HEK293 (cell line): ENCODE results near the gene HOXC11.

ENCODE experiments used
- GLI2 ChIP-seq: fragments of 450-650 bp; formaldehyde crosslinking; IDR thresholded peaks from 2 replicates; pipeline ENCODE4; 2017; ENCODE audit warnings: missing biosample characterization, missing genetic modification characterization, low read depth, borderline replicate concordance
- HOXC10 ChIP-seq: sonication (generic); formaldehyde crosslinking; IDR thresholded peaks from 2 replicates; pipeline ENCODE4 v1.8.1; 2023; ENCODE audit warnings: mild to moderate bottlenecking, missing genetic modification reagents
- HOXD13 ChIP-seq: sonication (generic); formaldehyde crosslinking; IDR thresholded peaks from 2 replicates; pipeline ENCODE4 v1.8.0; 2022; ENCODE audit warnings: missing genetic modification reagents, borderline replicate concordance
- OSR2 ChIP-seq: fragments of 450-650 bp; formaldehyde crosslinking; IDR thresholded peaks from 2 replicates; pipeline ENCODE4 v1.5.1; 2016; ENCODE audit warnings: missing biosample characterization, missing genetic modification characterization
- SP3 ChIP-seq: fragments of 450-650 bp; formaldehyde crosslinking; IDR thresholded peaks from 2 replicates; pipeline ENCODE4 v1.5.1; 2016; ENCODE audit warnings: missing biosample characterization, missing genetic modification characterization
- TCF7L2 ChIP-seq: IDR thresholded peaks from 2 replicates; pipeline ENCODE4 v1.6.1; 2011; ENCODE audit warnings: low read depth, mild to moderate bottlenecking, inconsistent platforms, low read length, moderate library complexity, borderline replicate concordance
- TRIM28 ChIP-seq: IDR thresholded peaks from 2 replicates; pipeline ENCODE4 v1.6.1; 2011; ENCODE audit warnings: low read length, control low read depth, borderline replicate concordance
- ZBTB6 ChIP-seq: fragments of 450-650 bp; formaldehyde crosslinking; IDR thresholded peaks from 2 replicates; pipeline ENCODE4 v1.5.1; 2017; ENCODE audit warnings: missing biosample characterization, missing genetic modification characterization
- ZEB2 ChIP-seq: fragments of 450-650 bp; formaldehyde crosslinking; IDR thresholded peaks from 2 replicates; pipeline ENCODE4 v1.5.1; 2016; ENCODE audit warnings: missing biosample characterization, missing genetic modification characterization
- ZFP3 ChIP-seq: fragments of 450-650 bp; formaldehyde crosslinking; IDR thresholded peaks from 2 replicates; pipeline ENCODE4 v1.5.1; 2016; ENCODE audit warnings: low read depth, missing biosample characterization, missing genetic modification characterization
- ZFP41 ChIP-seq: fragments of 450-650 bp; formaldehyde crosslinking; IDR thresholded peaks from 2 replicates; pipeline ENCODE4 v1.5.1; 2016; ENCODE audit warnings: missing biosample characterization, missing genetic modification characterization, borderline replicate concordance
- ZFP69B ChIP-seq: fragments of 450-650 bp; formaldehyde crosslinking; IDR thresholded peaks from 2 replicates; pipeline ENCODE4 v1.5.1; 2016; ENCODE audit warnings: missing biosample characterization, missing genetic modification characterization
- ZNF112 ChIP-seq: fragments of 450-650 bp; formaldehyde crosslinking; IDR thresholded peaks from 2 replicates; pipeline ENCODE4 v1.5.0; 2017; ENCODE audit warnings: missing biosample characterization, missing genetic modification characterization
- ZNF146 ChIP-seq: fragments of 450-650 bp; formaldehyde crosslinking; IDR thresholded peaks from 2 replicates; pipeline ENCODE4 v1.5.1; 2016; ENCODE audit warnings: missing biosample characterization, missing genetic modification characterization
- ZNF184 ChIP-seq: fragments of 450-650 bp; IDR thresholded peaks from 2 replicates; pipeline ENCODE4 v1.5.1; 2018; ENCODE audit warnings: missing biosample characterization, mild to moderate bottlenecking, missing genetic modification characterization
- ZNF223 ChIP-seq: fragments of 450-650 bp; formaldehyde crosslinking; IDR thresholded peaks from 2 replicates; pipeline ENCODE4 v1.5.1; 2016; ENCODE audit warnings: missing biosample characterization, missing genetic modification characterization
- ZNF24 ChIP-seq: fragments of 450-650 bp; formaldehyde crosslinking; IDR thresholded peaks from 2 replicates; pipeline ENCODE4 v1.5.1; 2016; ENCODE audit warnings: missing biosample characterization, missing genetic modification characterization
- ZNF354C ChIP-seq: fragments of 450-650 bp; formaldehyde crosslinking; IDR thresholded peaks from 2 replicates; pipeline ENCODE4 v1.5.1; 2016; ENCODE audit warnings: missing biosample characterization, missing genetic modification characterization, low read depth, borderline replicate concordance
- ZNF37A ChIP-seq: fragments of 450-650 bp; IDR thresholded peaks from 2 replicates; pipeline ENCODE4 v1.5.1; 2018; ENCODE audit warnings: missing biosample characterization, missing genetic modification characterization
- ZNF433 ChIP-seq: fragments of 450-650 bp; formaldehyde crosslinking; IDR thresholded peaks from 2 replicates; pipeline ENCODE4 v1.5.1; 2016; ENCODE audit warnings: missing biosample characterization, missing genetic modification characterization, low read depth
- ZNF501 ChIP-seq: fragments of 450-650 bp; formaldehyde crosslinking; IDR thresholded peaks from 2 replicates; pipeline ENCODE4 v1.5.1; 2016; ENCODE audit warnings: missing biosample characterization, missing genetic modification characterization
- ZNF510 ChIP-seq: fragments of 450-650 bp; formaldehyde crosslinking; IDR thresholded peaks from 2 replicates; pipeline ENCODE4 v1.5.1; 2018; ENCODE audit warnings: mild to moderate bottlenecking, missing genetic modification characterization, missing biosample characterization; ENCODE audit not compliant: insufficient replicate concordance
- ZNF514 ChIP-seq: fragments of 450-650 bp; formaldehyde crosslinking; IDR thresholded peaks from 2 replicates; pipeline ENCODE4 v1.5.1; 2016; ENCODE audit warnings: missing biosample characterization, missing genetic modification characterization
- ZNF530 ChIP-seq: fragments of 450-650 bp; formaldehyde crosslinking; IDR thresholded peaks from 2 replicates; pipeline ENCODE4 v1.5.1; 2016; ENCODE audit warnings: low read depth, missing biosample characterization, missing genetic modification characterization
- ZNF548 ChIP-seq: fragments of 450-650 bp; formaldehyde crosslinking; IDR thresholded peaks from 2 replicates; pipeline ENCODE4 v1.5.1; 2016; ENCODE audit warnings: missing biosample characterization, missing genetic modification characterization
- ZNF555 ChIP-seq: fragments of 450-650 bp; formaldehyde crosslinking; conservative IDR thresholded peaks from 2 replicates; pipeline ENCODE4 v1.5.1; 2017; ENCODE audit warnings: missing biosample characterization, mild to moderate bottlenecking, missing genetic modification characterization, inconsistent platforms
- ZNF560 ChIP-seq: fragments of 450-650 bp; formaldehyde crosslinking; IDR thresholded peaks from 2 replicates; pipeline ENCODE4 v1.5.1; 2017; ENCODE audit warnings: missing biosample characterization, missing genetic modification characterization, borderline replicate concordance
- ZNF561 ChIP-seq: fragments of 450-650 bp; IDR thresholded peaks from 2 replicates; pipeline ENCODE4 v1.5.1; 2018; ENCODE audit warnings: missing biosample characterization, missing genetic modification characterization, borderline replicate concordance
- ZNF623 ChIP-seq: fragments of 450-650 bp; formaldehyde crosslinking; IDR thresholded peaks from 2 replicates; pipeline ENCODE4 v1.5.1; 2016; ENCODE audit warnings: missing biosample characterization, missing genetic modification characterization
- ZNF629 ChIP-seq: fragments of 450-650 bp; formaldehyde crosslinking; IDR thresholded peaks from 2 replicates; pipeline ENCODE4 v1.5.1; 2017; ENCODE audit warnings: missing biosample characterization, missing genetic modification characterization
- ZNF654 ChIP-seq: fragments of 450-650 bp; formaldehyde crosslinking; IDR thresholded peaks from 2 replicates; pipeline ENCODE4 v1.5.1; 2016; ENCODE audit warnings: low read depth, missing biosample characterization, missing genetic modification characterization
- TF ChIP-seq, protein P1 (sequence below): fragments of 450-650 bp; formaldehyde crosslinking; IDR thresholded peaks from 2 replicates; pipeline ENCODE4 v1.5.1; 2016; ENCODE audit warnings: missing biosample characterization, missing genetic modification characterization, borderline replicate concordance
- TF ChIP-seq, protein P2 (sequence below): fragments of 450-650 bp; formaldehyde crosslinking; IDR thresholded peaks from 2 replicates; pipeline ENCODE4 v1.5.1; 2016; ENCODE audit warnings: missing biosample characterization, missing genetic modification characterization
- TF ChIP-seq, protein P3 (sequence below): fragments of 450-650 bp; formaldehyde crosslinking; IDR thresholded peaks from 2 replicates; pipeline ENCODE4 v1.5.1; 2016; ENCODE audit warnings: missing biosample characterization, missing genetic modification characterization

HOXC11 gene

DNA sequence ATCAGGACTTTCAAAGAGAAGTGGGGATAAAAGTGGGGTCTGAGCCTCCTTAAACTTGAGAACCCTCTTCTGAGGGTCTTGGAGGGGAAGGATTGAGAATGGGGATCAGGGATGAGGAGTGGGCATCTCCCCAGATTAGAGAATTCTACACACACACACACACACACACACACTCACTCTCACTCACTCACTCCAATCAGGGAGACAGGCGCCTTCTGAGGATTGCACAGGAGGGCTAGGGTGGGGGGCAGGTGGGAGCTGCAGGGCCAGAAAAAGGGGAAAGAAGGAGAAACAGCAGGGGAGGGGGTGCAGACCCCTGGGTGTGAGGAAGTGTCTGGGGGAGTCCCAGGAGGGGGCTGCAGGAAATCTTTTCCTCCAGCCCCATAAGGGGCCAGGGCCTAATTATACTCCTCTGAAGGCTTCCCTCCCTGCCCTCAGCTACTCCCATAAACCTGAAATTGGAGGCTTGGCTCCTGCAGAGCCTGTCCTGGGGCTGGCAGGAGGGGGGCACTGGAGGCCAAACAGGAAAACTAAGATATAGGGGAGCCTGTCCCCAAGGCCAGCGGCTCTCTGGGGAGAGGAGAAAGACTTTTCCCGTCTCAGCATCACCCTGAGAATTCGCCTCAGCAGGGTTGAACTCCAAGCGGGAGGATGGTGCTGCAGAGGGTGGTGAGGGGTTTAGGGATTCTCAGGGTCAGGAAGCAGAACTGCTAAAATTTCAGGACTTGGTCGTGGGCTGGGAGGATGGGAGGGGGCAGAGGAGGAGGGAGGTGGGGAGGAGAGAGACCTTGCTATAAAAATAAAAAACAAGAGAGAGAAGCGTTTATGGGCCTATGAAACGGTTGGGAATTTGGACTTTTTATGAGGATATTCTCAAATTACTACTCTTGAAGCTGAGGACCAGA is 28.6 kb downstream of the HOXC11 start (continued):
- TF ChIP-seq ZNF354C (tag by site-specific recombination) (no peak), ZNF223 (tag by site-specific recombination) (no peak), ZNF623 (no peak), ZNF433 (tag by site-specific recombination) (no peak), ZFP3 (tag by site-specific recombination) (no peak), TRIM28 (no peak), ZNF560 (tag by site-specific recombination) (no peak), ZFP41 (tag by site-specific recombination) (no peak), ZNF514 (tag by site-specific recombination) (no peak), GLI2 (tag by site-specific recombination) (no peak), ZNF501 (tag by site-specific recombination) (no peak), ZBTB6 (tag by site-specific recombination) (no peak), ZNF510 (tag by site-specific recombination) (no peak), ZFP69B (tag by site-specific recombination) (no peak), ZNF184 (no peak), ZNF24 (0 out of 2 replicates have a peak, but pooled peaks have one; percentile 11), ZNF112 (no peak), ZEB2 (tag by site-specific recombination) (no peak), SP3 (tag by site-specific recombination) (no peak; the same call in 1 of the 2 replicates), ZNF37A (tag by site-specific recombination) (no peak), ZNF555 (no peak), HOXC10 (CRISPR knock-in tag) (no peak), ZNF654 (no peak), ZNF548 (tag by site-specific recombination) (no peak), ZNF561 (tag by site-specific recombination) (no peak), OSR2 (no peak), ZNF629 (tag by site-specific recombination) (no peak), HOXD13 (no peak), TCF7L2 (no peak), ZNF146 (tag by site-specific recombination) (no peak), ZNF530 (tag by site-specific recombination) (no peak)
- TF ChIP-seq, protein P1, sequence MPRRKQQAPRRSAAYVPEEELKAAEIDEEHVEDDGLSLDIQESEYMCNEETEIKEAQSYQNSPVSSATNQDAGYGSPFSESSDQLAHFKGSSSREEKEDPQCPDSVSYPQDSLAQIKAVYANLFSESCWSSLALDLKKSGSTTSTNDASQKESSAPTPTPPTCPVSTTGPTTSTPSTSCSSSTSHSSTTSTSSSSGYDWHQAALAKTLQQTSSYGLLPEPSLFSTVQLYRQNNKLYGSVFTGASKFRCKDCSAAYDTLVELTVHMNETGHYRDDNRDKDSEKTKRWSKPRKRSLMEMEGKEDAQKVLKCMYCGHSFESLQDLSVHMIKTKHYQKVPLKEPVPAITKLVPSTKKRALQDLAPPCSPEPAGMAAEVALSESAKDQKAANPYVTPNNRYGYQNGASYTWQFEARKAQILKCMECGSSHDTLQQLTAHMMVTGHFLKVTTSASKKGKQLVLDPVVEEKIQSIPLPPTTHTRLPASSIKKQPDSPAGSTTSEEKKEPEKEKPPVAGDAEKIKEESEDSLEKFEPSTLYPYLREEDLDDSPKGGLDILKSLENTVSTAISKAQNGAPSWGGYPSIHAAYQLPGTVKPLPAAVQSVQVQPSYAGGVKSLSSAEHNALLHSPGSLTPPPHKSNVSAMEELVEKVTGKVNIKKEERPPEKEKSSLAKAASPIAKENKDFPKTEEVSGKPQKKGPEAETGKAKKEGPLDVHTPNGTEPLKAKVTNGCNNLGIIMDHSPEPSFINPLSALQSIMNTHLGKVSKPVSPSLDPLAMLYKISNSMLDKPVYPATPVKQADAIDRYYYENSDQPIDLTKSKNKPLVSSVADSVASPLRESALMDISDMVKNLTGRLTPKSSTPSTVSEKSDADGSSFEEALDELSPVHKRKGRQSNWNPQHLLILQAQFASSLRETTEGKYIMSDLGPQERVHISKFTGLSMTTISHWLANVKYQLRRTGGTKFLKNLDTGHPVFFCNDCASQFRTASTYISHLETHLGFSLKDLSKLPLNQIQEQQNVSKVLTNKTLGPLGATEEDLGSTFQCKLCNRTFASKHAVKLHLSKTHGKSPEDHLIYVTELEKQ (tag by site-specific recombination), result no peak
- TF ChIP-seq, protein P2, sequence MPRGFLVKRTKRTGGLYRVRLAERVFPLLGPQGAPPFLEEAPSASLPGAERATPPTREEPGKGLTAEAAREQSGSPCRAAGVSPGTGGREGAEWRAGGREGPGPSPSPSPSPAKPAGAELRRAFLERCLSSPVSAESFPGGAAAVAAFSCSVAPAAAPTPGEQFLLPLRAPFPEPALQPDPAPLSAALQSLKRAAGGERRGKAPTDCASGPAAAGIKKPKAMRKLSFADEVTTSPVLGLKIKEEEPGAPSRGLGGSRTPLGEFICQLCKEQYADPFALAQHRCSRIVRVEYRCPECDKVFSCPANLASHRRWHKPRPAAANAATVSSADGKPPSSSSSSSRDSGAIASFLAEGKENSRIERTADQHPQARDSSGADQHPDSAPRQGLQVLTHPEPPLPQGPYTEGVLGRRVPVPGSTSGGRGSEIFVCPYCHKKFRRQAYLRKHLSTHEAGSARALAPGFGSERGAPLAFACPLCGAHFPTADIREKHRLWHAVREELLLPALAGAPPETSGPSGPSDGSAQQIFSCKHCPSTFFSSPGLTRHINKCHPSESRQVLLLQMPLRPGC (tag by site-specific recombination), result no peak
- TF ChIP-seq, protein P3, sequence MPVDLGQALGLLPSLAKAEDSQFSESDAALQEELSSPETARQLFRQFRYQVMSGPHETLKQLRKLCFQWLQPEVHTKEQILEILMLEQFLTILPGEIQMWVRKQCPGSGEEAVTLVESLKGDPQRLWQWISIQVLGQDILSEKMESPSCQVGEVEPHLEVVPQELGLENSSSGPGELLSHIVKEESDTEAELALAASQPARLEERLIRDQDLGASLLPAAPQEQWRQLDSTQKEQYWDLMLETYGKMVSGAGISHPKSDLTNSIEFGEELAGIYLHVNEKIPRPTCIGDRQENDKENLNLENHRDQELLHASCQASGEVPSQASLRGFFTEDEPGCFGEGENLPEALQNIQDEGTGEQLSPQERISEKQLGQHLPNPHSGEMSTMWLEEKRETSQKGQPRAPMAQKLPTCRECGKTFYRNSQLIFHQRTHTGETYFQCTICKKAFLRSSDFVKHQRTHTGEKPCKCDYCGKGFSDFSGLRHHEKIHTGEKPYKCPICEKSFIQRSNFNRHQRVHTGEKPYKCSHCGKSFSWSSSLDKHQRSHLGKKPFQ (tag by site-specific recombination), result no peak; the same call in 1 of the 2 replicates
